Testis (tissue), 3 donors: ENCODE results near the gene PPP6R3. TPM values are rescaled to one million over a fixed set of nuclear protein-coding genes. Genes with fewer than 3 reads are reported as not detected.

Experiments
- DNase-seq: peaks from one replicate; pipeline ENCODE4 v3.0.0-alpha.2; 2019
- H3K27ac ChIP-seq, 2 donors: fragments of 200-600 bp; sonication (generic); one replicate each; pipeline ENCODE4 v1.5.1; 2019
- H3K27me3 ChIP-seq: fragments of 200-600 bp; sonication (generic); one replicate; pipeline ENCODE4 v1.5.1; 2019
- H3K36me3 ChIP-seq: fragments of 200-600 bp; sonication (generic); one replicate; pipeline ENCODE4 v1.5.1; 2017; ENCODE audit warnings: low read depth; ENCODE audit errors: missing control alignments
- H3K4me1 ChIP-seq: fragments of 200-600 bp; sonication (generic); one replicate; pipeline ENCODE4 v1.5.1; 2019
- H3K4me3 ChIP-seq, 2 donors: fragments of 200-600 bp; sonication (generic); one replicate each; pipeline ENCODE4 v1.5.1; 2017 to 2019
- H3K9me3 ChIP-seq: fragments of 200-600 bp; sonication (generic); one replicate; pipeline ENCODE4 v1.5.1; 2017
- CTCF ChIP-seq, 3 experiments: fragments of 450-650 bp in 2 of 3; fragments of 200-600 bp in 1 of 3; sonication (generic) in 1 of 3; IDR thresholded peaks; one replicate each; pipeline ENCODE4 v1.5.1; 2016 to 2019; ENCODE audit warnings: antibody characterized with exemption in 3 of 3, mild to moderate bottlenecking in 2 of 3, moderate library complexity in 1 of 3
- POLR2A ChIP-seq: fragments of 450-650 bp; IDR thresholded peaks from one replicate; pipeline ENCODE4 v1.6.1; 2017; ENCODE audit warnings: antibody characterized with exemption, mild to moderate bottlenecking, moderate library complexity
- WGBS, 2 donors: methylation state at CpG; one replicate each; pipeline ENCODE4 v1.1.5; 2018; 5-methylcytosine and 5-hydroxymethylcytosine counted together
- intact Hi-C: fragments of 100-400 bp; cut with DNase I; formaldehyde crosslinking; loops from one replicate; pipeline ENCODE4 v1.15.1; 2023; ENCODE audit warnings: low total_unique reads
- polyA plus RNA-seq: library from polyadenylated mRNA; stranded (reverse); fragments of 350-450 nt; fragmentation: Illumina TruSeq; extraction: RNeasy Lipid Tissue Mini Kit (QIAGEN cat#74804); gene quantifications from one replicate; pipeline ENCODE4 v1.2.3, GENCODE V29; 2014; ENCODE audit warnings: low read depth, low replicate concordance; ENCODE audit not compliant: insufficient read depth
- total RNA-seq, 2 donors: library from RNA; depleted of rRNA; stranded (reverse); fragments of >200 nt; gene quantifications; one replicate each; pipeline ENCODE4 v1.2.3, GENCODE V29; 2016

Gene PPP6R3
- total and polyA plus RNA-seq, 3 donors from 2014 or later: 88.5 to 190 (median 188) TPM

- Histone ChIP-seq H3K4me1 (peaks cover 20% of the 10 kb centered on the region), H3K27me3 (no peaks in the 10 kb centered on the region), H3K4me3 (no peak overlapping the region), H3K36me3 (no peaks in the 10 kb centered on the region), H3K27ac (no peak overlapping the region), H3K9me3 (no peaks in the 10 kb centered on the region)
- TF ChIP-seq CTCF (IDR thresholded peaks at IDR 0.05) (no peak), POLR2A (no peak)
- 48 to 63% methylated on average over 2 of the region's 2 CpGs for WGBS, 2 donors
- intact Hi-C loops: no loop called here
- no peak for DNase-seq
Measured at GRCh38 chr11:68480193-68480592, 19.6 kb downstream of the PPP6R3 start.

GRCh38 chr11:68480852-68481510 is 20.4 kb downstream of the PPP6R3 start:
- intact Hi-C loops: no loop called here
- H3K27me3 ChIP-seq: no peaks in the 10 kb centered on the region
- no peak for DNase-seq
- H3K4me3 ChIP-seq: no peak overlapping the region
- peaks cover 20% of the 10 kb centered on the region for H3K4me1 ChIP-seq
- TF ChIP-seq CTCF (IDR thresholded peaks at IDR 0.05): no peak
- TF ChIP-seq POLR2A: no peak
- H3K36me3 ChIP-seq: no peaks in the 10 kb centered on the region
- 35 to 36% methylated on average over 3 of the region's 3 CpGs for WGBS, 2 donors
- peak overlapping the region in 1 of 2 donors; percentile 10 for H3K27ac ChIP-seq
- no peaks in the 10 kb centered on the region for H3K9me3 ChIP-seq

GRCh38 chr11:68481579-68482240 is 21.2 kb downstream of the PPP6R3 start:
- no peaks in the 10 kb centered on the region for H3K36me3 ChIP-seq
- DNase-seq: no peak
- no peaks in the 10 kb centered on the region for H3K27me3 ChIP-seq
- H3K4me3 ChIP-seq: no peak overlapping the region
- TF ChIP-seq POLR2A: no peak
- no peak for TF ChIP-seq CTCF (IDR thresholded peaks at IDR 0.05)
- H3K4me1 ChIP-seq: peaks cover 20% of the 10 kb centered on the region
- intact Hi-C loops: no loop called here
- no peaks in the 10 kb centered on the region for H3K9me3 ChIP-seq
- WGBS, 2 donors: 76 to 77% methylated on average over 6 of the region's 6 CpGs
- H3K27ac ChIP-seq: peak overlapping the region in 1 of 2 donors; percentile 10

GRCh38 chr11:68488623-68489022 is 28.1 kb downstream of the PPP6R3 start:
- no peak for DNase-seq
- no peaks in the 10 kb centered on the region for H3K36me3 ChIP-seq
- intact Hi-C loops: no loop called here
- no peak overlapping the region for H3K4me3 ChIP-seq
- H3K9me3 ChIP-seq: no peaks in the 10 kb centered on the region
- H3K27me3 ChIP-seq: no peaks in the 10 kb centered on the region
- H3K27ac ChIP-seq: no peak overlapping the region
- TF ChIP-seq POLR2A (no peak), CTCF (IDR thresholded peaks at IDR 0.05) (no peak)
- 95 to 96% methylated on average over 1 of the region's 1 CpG for WGBS, 2 donors
- H3K4me1 ChIP-seq: no peaks in the 10 kb centered on the region
